GM12873 (cell line): ENCODE data around the gene MDM2.

Experiments
- CTCF ChIP-seq: IDR thresholded peaks from 2 replicates; pipeline ENCODE4 v1.5.1; 2012; ENCODE audit warnings: low read depth, mild to moderate bottlenecking, moderate library complexity, low read length, control low read depth; ENCODE audit not compliant: insufficient read depth; ENCODE audit errors: missing control alignments

Gene MDM2

GRCh38 chr12:68831751-68832503 lies 23.9 kb downstream of the MDM2 start:
- TF ChIP-seq CTCF, result no peak

- no peak for TF ChIP-seq CTCF
Observed at GRCh38 chr12:68832504-68832867, 24.5 kb downstream of the MDM2 start.

- no peak for TF ChIP-seq CTCF
Observed at GRCh38 chr12:68833508-68833907, 25.5 kb downstream of the MDM2 start.

GRCh38 chr12:68835333-68835908 lies 27.4 kb downstream of the MDM2 start:
- TF ChIP-seq CTCF, result no peak

- TF ChIP-seq CTCF, result no peak
Observed at GRCh38 chr12:68837215-68837614, 29.2 kb downstream of the MDM2 start.

GRCh38 chr12:68838046-68838886 lies 30.3 kb downstream of the MDM2 start:
- TF ChIP-seq CTCF, result no peak
